Stomach (tissue), 9 donors: ENCODE results near the gene LGR5. TPM values are rescaled to one million over a fixed set of nuclear protein-coding genes. Genes with fewer than 3 reads are reported as not detected.

Experiments used
- DNase-seq, 2 donors: peaks; one replicate each; pipeline versions ENCODE4 v3.0.0 to v3.0.0-alpha.2; 2013 to 2019
- H3K27ac ChIP-seq, 5 donors: fragments of 200-600 bp in 4 of 5; sonication (generic) in 4 of 5; one replicate each; pipeline ENCODE4 v1.5.1; 2013 to 2019; ENCODE audit warnings: mild to moderate bottlenecking in 1 of 5, moderate library complexity in 1 of 5
- H3K27me3 ChIP-seq, 3 donors: fragments of 200-600 bp; sonication (generic); one replicate each; pipeline ENCODE4 v1.5.1; 2017 to 2019; ENCODE audit warnings: mixed run types in 1 of 3
- H3K36me3 ChIP-seq, 4 donors: fragments of 200-600 bp; sonication (generic); 1 replicate in 3 of 4; 2 replicates in 1 of 4; pipeline ENCODE4 v1.5.1; 2016 to 2019
- H3K4me1 ChIP-seq, 4 donors: fragments of 200-600 bp; sonication (generic); one replicate each; pipeline ENCODE4 v1.5.1; 2016 to 2019
- H3K4me3 ChIP-seq, 4 donors: fragments of 200-600 bp; sonication (generic) in 3 of 4; one replicate each; pipeline ENCODE4 v1.5.1; 2016 to 2019; ENCODE audit warnings: mild to moderate bottlenecking in 1 of 4
- H3K9me3 ChIP-seq, 4 donors: fragments of 200-600 bp; sonication (generic); one replicate each; pipeline ENCODE4 v1.5.1; 2016 to 2019
- EP300 ChIP-seq: sonication (generic); formaldehyde crosslinking; IDR thresholded peaks from one replicate; pipeline ENCODE4 v1.6.1; 2017; ENCODE audit warnings: antibody characterized with exemption
- POLR2A ChIP-seq, 4 donors: fragments of 450-650 bp; IDR thresholded peaks; one replicate each; pipeline ENCODE4 v1.6.1; 2016; ENCODE audit warnings: antibody characterized with exemption in 4 of 4, control low read depth in 2 of 4, mild to moderate bottlenecking in 1 of 4, moderate library complexity in 1 of 4
- POLR2AphosphoS5 ChIP-seq, 3 donors: sonication (generic); formaldehyde crosslinking; IDR thresholded peaks; one replicate each; pipeline ENCODE4 v1.6.1; 2016; ENCODE audit warnings: antibody characterized with exemption in 3 of 3
- WGBS, 5 donors: extraction: QIAGEN DNeasy Blood & Tissue Kit in 3 of 5; methylation state at CpG; one replicate each; pipeline versions ENCODE4 v1.1.5 to v1.1.7; 2013 to 2018; 5-methylcytosine and 5-hydroxymethylcytosine counted together
- intact Hi-C: fragments of 100-400 bp; cut with DNase I; formaldehyde crosslinking; loops from one replicate; pipeline ENCODE4 v1.15.1; 2023; ENCODE audit warnings: low total_unique reads
- polyA plus RNA-seq, 3 donors: library from polyadenylated mRNA; stranded (reverse); fragments of 200-250 nt; gene quantifications; one replicate each; pipeline ENCODE4 v1.2.3, GENCODE V29; 2013
- total RNA-seq, 5 donors: library from RNA; depleted of rRNA; stranded (reverse); fragments of >200 nt; gene quantifications; one replicate each; pipeline versions ENCODE4 v1.1.0 to v1.2.3, GENCODE V29; 2014 to 2016
- TF ChIP-seq, protein P1 (sequence below), 7 experiments: fragments of 450-650 bp in 4 of 7; fragments of 200-600 bp in 3 of 7; sonication (generic) in 3 of 7; IDR thresholded peaks; one replicate each; pipeline ENCODE4 v1.5.1; 2016 to 2019; ENCODE audit warnings: antibody characterized with exemption in 7 of 7, control low read depth in 2 of 7, mild to moderate bottlenecking in 1 of 7
- donor health status: healthy with polysubstance abuse.
- donor health status: Bipolar disorder and iron deficiency.
- donor health status: healthy.

Gene LGR5
- total and polyA plus RNA-seq, 8 donors = 0.06 to 16.0 (median 1.2) TPM; not detected in 3

DNA sequence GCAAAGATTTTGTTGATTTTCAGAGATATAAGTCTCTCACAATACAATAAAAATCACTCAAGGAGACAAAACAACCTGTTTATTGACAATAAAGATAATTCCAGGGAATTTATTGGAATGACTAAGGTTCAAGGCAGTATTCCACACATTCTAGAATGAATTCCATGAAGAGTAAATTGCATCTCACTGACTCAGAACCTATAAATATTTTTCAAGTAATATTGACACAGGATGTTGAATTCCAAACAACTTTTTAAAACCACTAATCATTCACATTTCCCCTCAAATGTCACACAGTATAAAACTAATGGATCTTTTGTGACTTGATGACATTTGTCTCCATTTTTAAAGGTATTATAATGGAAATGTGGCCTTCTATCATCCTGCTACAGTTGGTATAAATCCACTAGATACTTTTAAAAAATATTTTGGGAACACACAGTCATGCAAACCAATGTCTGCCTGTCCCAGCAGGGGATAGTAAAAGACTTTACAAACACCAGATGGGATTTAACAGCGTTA lies 42.1 kb upstream of the LGR5 start:
- H3K36me3 ChIP-seq = no peaks in the 10 kb centered on the region
- no peaks in the 10 kb centered on the region for H3K27me3 ChIP-seq
- peaks cover 0 to under 1% (median 0%) of the 10 kb centered on the region in 4 donors for H3K4me1 ChIP-seq
- no peak overlapping the region for H3K27ac ChIP-seq
- TF ChIP-seq, protein P1, sequence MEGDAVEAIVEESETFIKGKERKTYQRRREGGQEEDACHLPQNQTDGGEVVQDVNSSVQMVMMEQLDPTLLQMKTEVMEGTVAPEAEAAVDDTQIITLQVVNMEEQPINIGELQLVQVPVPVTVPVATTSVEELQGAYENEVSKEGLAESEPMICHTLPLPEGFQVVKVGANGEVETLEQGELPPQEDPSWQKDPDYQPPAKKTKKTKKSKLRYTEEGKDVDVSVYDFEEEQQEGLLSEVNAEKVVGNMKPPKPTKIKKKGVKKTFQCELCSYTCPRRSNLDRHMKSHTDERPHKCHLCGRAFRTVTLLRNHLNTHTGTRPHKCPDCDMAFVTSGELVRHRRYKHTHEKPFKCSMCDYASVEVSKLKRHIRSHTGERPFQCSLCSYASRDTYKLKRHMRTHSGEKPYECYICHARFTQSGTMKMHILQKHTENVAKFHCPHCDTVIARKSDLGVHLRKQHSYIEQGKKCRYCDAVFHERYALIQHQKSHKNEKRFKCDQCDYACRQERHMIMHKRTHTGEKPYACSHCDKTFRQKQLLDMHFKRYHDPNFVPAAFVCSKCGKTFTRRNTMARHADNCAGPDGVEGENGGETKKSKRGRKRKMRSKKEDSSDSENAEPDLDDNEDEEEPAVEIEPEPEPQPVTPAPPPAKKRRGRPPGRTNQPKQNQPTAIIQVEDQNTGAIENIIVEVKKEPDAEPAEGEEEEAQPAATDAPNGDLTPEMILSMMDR (IDR thresholded peaks at IDR 0.05) = no peak
- TF ChIP-seq POLR2A (IDR thresholded peaks at IDR 0.05) (no peak), POLR2AphosphoS5 (IDR thresholded peaks at IDR 0.05) (no peak), EP300 (no peak)
- no peaks in the 10 kb centered on the region for H3K9me3 ChIP-seq
- H3K4me3 ChIP-seq = no peak overlapping the region
- WGBS, 5 donors = 73 to 90% (median 89%) methylated on average over 1 of the region's 1 CpG
- intact Hi-C loops = no loop called here
- DNase-seq = no peak

DNA sequence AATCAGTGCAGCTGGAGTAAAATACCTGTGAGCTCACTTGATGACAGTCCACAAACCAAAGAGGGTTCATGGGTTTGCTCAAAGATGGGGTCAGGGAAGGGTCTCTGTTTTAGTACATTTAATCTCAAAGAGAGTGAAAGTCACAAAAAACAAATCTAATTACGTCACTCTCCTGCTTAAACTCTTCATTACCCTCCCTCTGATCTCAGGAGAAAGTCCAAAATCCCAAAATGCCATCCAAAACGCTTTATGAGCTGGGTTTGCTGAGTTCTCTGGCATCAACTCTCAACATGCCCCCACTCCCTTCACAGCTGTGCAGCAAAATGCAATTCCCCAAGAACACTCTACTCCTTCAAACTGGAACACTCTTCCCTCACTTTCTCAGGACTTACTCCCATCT lies 40.4 kb upstream of the LGR5 start:
- intact Hi-C loops = no loop called here
- no peak for DNase-seq
- 69 to 77% (median 75%) methylated on average over 2 of the region's 2 CpGs for WGBS, 5 donors
- H3K9me3 ChIP-seq = no peaks in the 10 kb centered on the region
- peaks cover 0 to 6% (median 0%) of the 10 kb centered on the region in 3 donors for H3K27me3 ChIP-seq
- H3K27ac ChIP-seq = no peak overlapping the region
- H3K4me1 ChIP-seq = no peaks in the 10 kb centered on the region
- H3K36me3 ChIP-seq = no peaks in the 10 kb centered on the region
- no peak overlapping the region for H3K4me3 ChIP-seq
- TF ChIP-seq EP300 = no peak
- TF ChIP-seq POLR2A (IDR thresholded peaks at IDR 0.05) = no peak
- no peak for TF ChIP-seq POLR2AphosphoS5 (IDR thresholded peaks at IDR 0.05)
- TF ChIP-seq, protein P1 (IDR thresholded peaks at IDR 0.05) = no peak

DNA sequence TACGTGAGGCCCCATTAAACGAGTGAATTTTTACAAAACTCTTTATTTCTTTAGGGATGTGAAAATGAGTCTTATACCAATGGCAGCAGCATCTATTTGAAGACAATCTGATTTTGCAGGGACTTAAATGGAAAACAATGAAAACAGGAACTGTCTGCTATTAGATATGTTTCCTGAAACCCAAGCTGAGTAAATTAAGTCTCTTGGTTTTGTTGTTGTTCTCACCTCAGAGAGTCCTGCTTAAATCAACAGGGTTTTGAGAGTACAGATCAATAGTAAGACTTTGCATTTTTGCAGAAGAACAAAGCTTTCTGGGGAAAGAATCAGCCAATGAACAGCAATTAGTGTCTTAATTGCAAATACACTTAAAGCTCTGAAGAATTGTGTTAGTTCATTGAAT lies 39.1 kb upstream of the LGR5 start:
- 69 to 80% (median 74%) methylated on average over 2 of the region's 2 CpGs for WGBS, 5 donors
- no peak for DNase-seq
- no peaks in the 10 kb centered on the region for H3K4me1 ChIP-seq
- H3K9me3 ChIP-seq = peaks cover 0 to 6% (median 0%) of the 10 kb centered on the region in 4 donors
- no peak for TF ChIP-seq POLR2AphosphoS5 (IDR thresholded peaks at IDR 0.05)
- no peak for TF ChIP-seq EP300
- no peak for TF ChIP-seq POLR2A (IDR thresholded peaks at IDR 0.05)
- TF ChIP-seq, protein P1 (IDR thresholded peaks at IDR 0.05) = no peak
- H3K27me3 ChIP-seq = peaks cover 0 to 6% (median 0%) of the 10 kb centered on the region in 3 donors
- no peaks in the 10 kb centered on the region for H3K36me3 ChIP-seq
- H3K4me3 ChIP-seq = no peak overlapping the region
- intact Hi-C loops = no loop called here
- no peak overlapping the region for H3K27ac ChIP-seq

DNA sequence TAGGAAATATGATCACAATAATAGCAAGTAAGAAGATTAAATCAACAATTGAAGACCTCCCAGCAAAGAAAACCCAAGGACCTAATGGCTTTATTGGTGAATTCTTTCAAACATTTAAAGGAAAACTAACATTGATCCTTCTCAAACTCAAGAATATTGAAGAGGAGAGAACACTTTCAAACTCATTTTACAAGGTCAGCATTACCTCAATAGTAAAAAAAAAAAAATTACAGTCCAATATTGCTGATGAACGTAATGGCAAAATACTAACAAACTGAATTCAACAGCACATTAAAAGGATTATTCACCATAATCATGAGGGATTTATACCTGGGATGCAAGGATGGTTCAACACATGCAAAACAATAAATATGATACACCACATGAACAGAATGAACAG lies 33.7 kb upstream of the LGR5 start:
- intact Hi-C loops = no loop called here
- TF ChIP-seq POLR2A (IDR thresholded peaks at IDR 0.05) (no peak), POLR2AphosphoS5 (IDR thresholded peaks at IDR 0.05) (no peak), EP300 (no peak)
- TF ChIP-seq, protein P1 (IDR thresholded peaks at IDR 0.05) = no peak
- WGBS, 5 donors = 86 to 98% (median 95%) methylated on average over 1 of the region's 1 CpG
- no peaks in the 10 kb centered on the region for H3K36me3 ChIP-seq
- no peak overlapping the region for H3K27ac ChIP-seq
- peaks cover 0 to 6% (median 0%) of the 10 kb centered on the region in 3 donors for H3K27me3 ChIP-seq
- no peaks in the 10 kb centered on the region for H3K4me1 ChIP-seq
- peaks cover 0 to 16% (median 8%) of the 10 kb centered on the region in 4 donors for H3K9me3 ChIP-seq
- no peak for DNase-seq
- H3K4me3 ChIP-seq = no peak overlapping the region
